Skeletal muscle tissue (tissue), 4 donors: ENCODE data around the gene ZNF768. TPM values are rescaled to one million over a fixed set of nuclear protein-coding genes. Genes with fewer than 3 reads are reported as not detected.

Experiments
- H3K27ac ChIP-seq: one replicate; pipeline ENCODE4 v1.7.0; 2013; ENCODE audit warnings: mild to moderate bottlenecking, low read depth, low read length, inconsistent platforms
- H3K27me3 ChIP-seq, 3 donors: one replicate each; pipeline ENCODE4 v1.7.0; 2013; ENCODE audit warnings: low read length in 3 of 3; ENCODE audit not compliant: control insufficient read depth in 3 of 3, insufficient read depth in 3 of 3
- H3K36me3 ChIP-seq, 3 donors: one replicate each; pipeline ENCODE4 v1.7.0; 2013; ENCODE audit warnings: low read length in 3 of 3; ENCODE audit not compliant: control insufficient read depth in 3 of 3, insufficient read depth in 3 of 3
- H3K4me1 ChIP-seq, 3 donors: one replicate each; pipeline ENCODE4 v1.7.0; 2013; ENCODE audit warnings: low read length in 3 of 3, mild to moderate bottlenecking in 3 of 3; ENCODE audit not compliant: control insufficient read depth in 3 of 3, insufficient read depth in 3 of 3
- H3K4me3 ChIP-seq, 3 donors: one replicate each; pipeline ENCODE4 v1.7.0; 2013; ENCODE audit warnings: low read length in 3 of 3
- H3K9ac ChIP-seq, 3 donors: one replicate each; pipeline ENCODE4 v1.7.0; 2013; ENCODE audit warnings: low read length in 3 of 3, mild to moderate bottlenecking in 3 of 3, moderate library complexity in 2 of 3, low read depth in 1 of 3
- H3K9me3 ChIP-seq, 3 donors: one replicate each; pipeline ENCODE4 v1.7.0; 2013; ENCODE audit warnings: low read length in 3 of 3; ENCODE audit not compliant: control insufficient read depth in 3 of 3
- total RNA-seq: library from RNA; depleted of rRNA; stranded (reverse); fragments of >200 nt; gene quantifications from one replicate; pipeline ENCODE4 v1.2.3, GENCODE V29; 2014
- donor health status: Osteomylitis.

The ZNF768 gene
- total RNA-seq, 1 donor from 2014 or later = 23.5 TPM

- H3K9ac ChIP-seq = peak overlapping the region in 1 of 3 donors; percentile 33
- H3K27me3 ChIP-seq = no peaks in the 10 kb centered on the region
- H3K27ac ChIP-seq = no peak overlapping the region
- H3K4me3 ChIP-seq = no peak overlapping the region
- peaks cover 26 to 34% (median 27%) of the 10 kb centered on the region in 3 donors for H3K4me1 ChIP-seq
- no peaks in the 10 kb centered on the region for H3K9me3 ChIP-seq
- peaks cover 13 to 24% (median 19%) of the 10 kb centered on the region in 3 donors for H3K36me3 ChIP-seq
These were observed 29.7 kb upstream of the ZNF768 start for GRCh38 chr16:30556125-30556473.

- Histone ChIP-seq H3K4me1 (peaks cover 23 to 31% (median 24%) of the 10 kb centered on the region in 3 donors), H3K36me3 (peaks cover 13 to 24% (median 19%) of the 10 kb centered on the region in 3 donors), H3K27ac (no peak overlapping the region), H3K4me3 (no peak overlapping the region), H3K9ac (no peak overlapping the region), H3K27me3 (no peaks in the 10 kb centered on the region), H3K9me3 (no peaks in the 10 kb centered on the region)
These were observed 29.2 kb upstream of the ZNF768 start for GRCh38 chr16:30555315-30556124.

- H3K4me1 ChIP-seq = peaks cover 23 to 31% (median 24%) of the 10 kb centered on the region in 3 donors
- H3K27me3 ChIP-seq = no peaks in the 10 kb centered on the region
- H3K27ac ChIP-seq = no peak overlapping the region
- H3K9ac ChIP-seq = no peak overlapping the region
- no peak overlapping the region for H3K4me3 ChIP-seq
- peaks cover 13 to 24% (median 19%) of the 10 kb centered on the region in 3 donors for H3K36me3 ChIP-seq
- no peaks in the 10 kb centered on the region for H3K9me3 ChIP-seq
These were observed 28.4 kb upstream of the ZNF768 start for GRCh38 chr16:30554557-30555314.

- Histone ChIP-seq H3K36me3 (peaks cover 13 to 24% (median 19%) of the 10 kb centered on the region in 3 donors), H3K4me3 (no peak overlapping the region), H3K9me3 (no peaks in the 10 kb centered on the region), H3K27me3 (no peaks in the 10 kb centered on the region), H3K9ac (peak overlapping the region in 1 of 3 donors; percentile 0), H3K4me1 (peaks cover 17 to 32% (median 23%) of the 10 kb centered on the region in 3 donors), H3K27ac (no peak overlapping the region)
These were observed 27.1 kb upstream of the ZNF768 start for GRCh38 chr16:30553393-30553899.

GRCh38 chr16:30552956-30553355 is 26.6 kb upstream of the ZNF768 start:
- H3K27ac ChIP-seq = no peak overlapping the region
- no peak overlapping the region for H3K4me3 ChIP-seq
- peaks cover 17 to 32% (median 23%) of the 10 kb centered on the region in 3 donors for H3K4me1 ChIP-seq
- no peaks in the 10 kb centered on the region for H3K27me3 ChIP-seq
- H3K36me3 ChIP-seq = peaks cover 13 to 24% (median 19%) of the 10 kb centered on the region in 3 donors
- H3K9me3 ChIP-seq = no peaks in the 10 kb centered on the region
- H3K9ac ChIP-seq = peak overlapping the region in 1 of 3 donors; percentile 0

- H3K9ac ChIP-seq = no peak overlapping the region
- H3K4me3 ChIP-seq = no peak overlapping the region
- H3K27me3 ChIP-seq = no peaks in the 10 kb centered on the region
- H3K9me3 ChIP-seq = no peaks in the 10 kb centered on the region
- no peak overlapping the region for H3K27ac ChIP-seq
- H3K36me3 ChIP-seq = peaks cover 13 to 24% (median 19%) of the 10 kb centered on the region in 3 donors
- peaks cover 11 to 23% (median 19%) of the 10 kb centered on the region in 3 donors for H3K4me1 ChIP-seq
These were observed 25.4 kb upstream of the ZNF768 start for GRCh38 chr16:30551781-30552180.

GRCh38 chr16:30548416-30549253 is 22.3 kb upstream of the ZNF768 start:
- peak overlapping the region in 1 of 3 donors; percentile 32 for H3K9ac ChIP-seq
- H3K27ac ChIP-seq = no peak overlapping the region
- peaks cover 2 to 9% (median 8%) of the 10 kb centered on the region in 3 donors for H3K36me3 ChIP-seq
- H3K27me3 ChIP-seq = no peaks in the 10 kb centered on the region
- H3K4me1 ChIP-seq = peaks cover 8 to 15% (median 12%) of the 10 kb centered on the region in 3 donors
- H3K4me3 ChIP-seq = no peak overlapping the region
- no peaks in the 10 kb centered on the region for H3K9me3 ChIP-seq

GRCh38 chr16:30546115-30546514 is 19.7 kb upstream of the ZNF768 start:
- peaks cover 0 to 5% (median 3%) of the 10 kb centered on the region in 3 donors for H3K4me1 ChIP-seq
- no peaks in the 10 kb centered on the region for H3K9me3 ChIP-seq
- no peaks in the 10 kb centered on the region for H3K27me3 ChIP-seq
- H3K9ac ChIP-seq = no peak overlapping the region
- H3K27ac ChIP-seq = no peak overlapping the region
- no peaks in the 10 kb centered on the region for H3K36me3 ChIP-seq
- H3K4me3 ChIP-seq = no peak overlapping the region

GRCh38 chr16:30543067-30543466 is 16.7 kb upstream of the ZNF768 start:
- Histone ChIP-seq H3K27me3 (no peaks in the 10 kb centered on the region), H3K9me3 (no peaks in the 10 kb centered on the region), H3K4me3 (no peak overlapping the region), H3K4me1 (peaks cover 0 to 4% (median 0%) of the 10 kb centered on the region in 3 donors), H3K9ac (no peak overlapping the region), H3K27ac (no peak overlapping the region), H3K36me3 (no peaks in the 10 kb centered on the region)
